ENCODE measurements around the gene SLC6A18.

SLC6A18 gene

DNA sequence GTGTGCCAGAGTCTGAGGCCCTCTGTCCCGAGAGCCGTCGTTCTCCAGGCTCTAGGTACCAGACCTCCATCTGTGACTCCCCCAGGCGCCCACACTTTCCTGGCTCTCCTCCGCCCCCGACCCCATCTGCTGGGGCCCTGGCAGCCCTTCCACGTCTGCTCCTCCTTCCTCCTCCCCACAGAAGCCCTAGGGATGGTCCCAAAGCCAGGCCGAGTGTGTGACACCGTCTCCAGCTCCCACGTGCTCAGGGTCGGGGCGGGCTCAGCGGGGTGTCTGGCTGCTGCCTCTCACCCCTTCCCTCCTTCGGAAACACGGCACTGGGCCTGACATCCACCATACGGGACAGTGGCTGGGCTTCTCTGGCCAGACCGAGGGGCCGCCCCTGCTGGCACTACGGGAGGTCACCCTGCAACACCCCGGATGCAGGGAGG is 44.3 kb upstream of the SLC6A18 start:
- Histone ChIP-seq H3K79me2 (ENCODE audit: control insufficient read depth, low read length) (no peaks in the 10 kb centered on the region), H3K27ac (ENCODE audit: low read depth, low read length) (no peak overlapping the region), H3K9me3 (ENCODE audit: control insufficient read depth, insufficient read depth, low read length) (no peaks in the 10 kb centered on the region), H3K36me3 (ENCODE audit: control insufficient read depth, low read length) (no peaks in the 10 kb centered on the region), H3K4me3 (ENCODE audit: low read length) (no peak overlapping the region), H3K4me1 (ENCODE audit: control insufficient read depth, low read length) (no peaks in the 10 kb centered on the region), H3K4me2 (ENCODE audit: low read length) (no peak overlapping the region), H4K20me1 (ENCODE audit: control insufficient read depth, insufficient read depth, low read depth, low read length) (no peaks in the 10 kb centered on the region), H3K9me2 (replicated peaks; ENCODE audit: control insufficient read depth, low read length) (no peaks in the 10 kb centered on the region), H3F3A (ENCODE audit: control insufficient read depth, insufficient read depth) (no peaks in the 10 kb centered on the region), H3K27me3 (ENCODE audit: control insufficient read depth, low read length) (no peaks in the 10 kb centered on the region)
- TF ChIP-seq, protein P1, sequence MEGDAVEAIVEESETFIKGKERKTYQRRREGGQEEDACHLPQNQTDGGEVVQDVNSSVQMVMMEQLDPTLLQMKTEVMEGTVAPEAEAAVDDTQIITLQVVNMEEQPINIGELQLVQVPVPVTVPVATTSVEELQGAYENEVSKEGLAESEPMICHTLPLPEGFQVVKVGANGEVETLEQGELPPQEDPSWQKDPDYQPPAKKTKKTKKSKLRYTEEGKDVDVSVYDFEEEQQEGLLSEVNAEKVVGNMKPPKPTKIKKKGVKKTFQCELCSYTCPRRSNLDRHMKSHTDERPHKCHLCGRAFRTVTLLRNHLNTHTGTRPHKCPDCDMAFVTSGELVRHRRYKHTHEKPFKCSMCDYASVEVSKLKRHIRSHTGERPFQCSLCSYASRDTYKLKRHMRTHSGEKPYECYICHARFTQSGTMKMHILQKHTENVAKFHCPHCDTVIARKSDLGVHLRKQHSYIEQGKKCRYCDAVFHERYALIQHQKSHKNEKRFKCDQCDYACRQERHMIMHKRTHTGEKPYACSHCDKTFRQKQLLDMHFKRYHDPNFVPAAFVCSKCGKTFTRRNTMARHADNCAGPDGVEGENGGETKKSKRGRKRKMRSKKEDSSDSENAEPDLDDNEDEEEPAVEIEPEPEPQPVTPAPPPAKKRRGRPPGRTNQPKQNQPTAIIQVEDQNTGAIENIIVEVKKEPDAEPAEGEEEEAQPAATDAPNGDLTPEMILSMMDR (IDR thresholded peaks at IDR 0.05; ENCODE audit: low read depth, low read length, poor library complexity, severe bottlenecking) = no peak
- no peak for TF ChIP-seq EZH2phosphoT487 (IDR thresholded peaks at IDR 0.05; ENCODE audit: borderline replicate concordance, low read length)

DNA sequence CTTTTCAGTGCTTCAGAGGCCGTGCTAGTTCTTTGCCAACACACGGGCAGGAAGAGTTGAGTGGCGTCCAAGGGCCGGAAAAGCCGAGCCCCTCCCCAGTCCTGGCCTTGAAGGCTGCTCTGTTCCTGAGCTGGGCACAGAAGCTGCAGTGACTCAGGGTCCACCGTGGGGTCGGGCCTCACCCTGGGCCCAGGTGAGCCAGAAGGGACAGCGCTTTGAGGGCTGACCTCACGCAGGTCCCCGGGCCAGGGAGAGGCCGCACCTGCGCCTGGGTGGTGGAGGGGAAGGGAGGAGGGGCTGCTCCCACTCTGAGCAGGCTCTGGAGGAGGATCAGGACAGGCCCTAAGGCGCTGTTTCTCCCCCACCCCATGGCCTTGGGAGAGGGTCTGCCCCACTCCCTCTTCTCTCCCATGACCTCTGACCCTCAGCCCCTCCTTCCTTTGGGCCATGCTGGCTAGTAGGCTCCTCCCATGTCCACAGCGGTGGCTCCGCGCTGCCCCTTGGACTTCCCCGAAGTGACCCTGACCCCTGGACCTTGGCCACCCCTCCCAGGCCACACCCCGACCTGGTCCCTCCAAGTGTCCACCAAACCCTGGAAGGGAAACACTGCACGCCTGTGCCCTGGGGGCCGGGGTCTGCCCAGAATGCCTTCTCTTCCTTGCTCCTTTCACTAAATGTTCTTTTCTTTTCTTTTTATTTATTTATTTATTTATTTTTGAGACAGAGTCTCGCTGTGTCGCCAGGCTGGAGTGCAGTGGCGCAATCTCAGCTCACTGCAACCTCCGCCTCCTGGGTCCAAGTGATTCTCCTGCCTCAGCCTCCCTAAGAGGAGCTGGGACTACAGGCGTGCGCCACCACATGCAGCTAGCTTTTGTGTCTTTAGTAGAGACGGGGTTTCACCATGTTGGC is 43.5 kb upstream of the SLC6A18 start:
- no peak overlapping the region for H3K27ac ChIP-seq (ENCODE audit: low read depth, low read length)
- H3K4me2 ChIP-seq (ENCODE audit: low read length) = no peak overlapping the region
- no peak overlapping the region for H3K4me3 ChIP-seq (ENCODE audit: low read length)

DNA sequence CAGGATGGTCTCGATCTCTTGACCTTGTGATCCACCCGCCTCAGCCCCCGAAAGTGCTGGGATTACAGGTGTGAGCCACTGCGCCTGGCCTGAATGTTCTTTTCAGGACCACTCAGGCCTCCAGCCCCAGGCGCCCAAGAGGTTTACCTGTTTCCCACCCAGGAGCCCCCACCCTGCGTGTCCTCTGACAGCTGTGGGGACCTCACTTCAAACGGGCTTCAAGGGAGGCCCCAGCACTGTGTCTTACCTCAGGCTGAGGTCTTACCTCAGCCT is 42.9 kb upstream of the SLC6A18 start:
- no peak overlapping the region for H3K4me2 ChIP-seq (ENCODE audit: low read length)
- H3K36me3 ChIP-seq (ENCODE audit: control insufficient read depth, low read length) = no peaks in the 10 kb centered on the region
- no peaks in the 10 kb centered on the region for H3K9me3 ChIP-seq (ENCODE audit: control insufficient read depth, insufficient read depth, low read length)
- no peaks in the 10 kb centered on the region for H3K27me3 ChIP-seq (ENCODE audit: control insufficient read depth, low read length)
- H3K4me3 ChIP-seq (ENCODE audit: low read length) = no peak overlapping the region
- H3F3A ChIP-seq (ENCODE audit: control insufficient read depth, insufficient read depth) = no peaks in the 10 kb centered on the region
- H3K79me2 ChIP-seq (ENCODE audit: control insufficient read depth, low read length) = no peaks in the 10 kb centered on the region
- H3K9me2 ChIP-seq (replicated peaks; ENCODE audit: control insufficient read depth, low read length) = no peaks in the 10 kb centered on the region
- H4K20me1 ChIP-seq (ENCODE audit: control insufficient read depth, insufficient read depth, low read depth, low read length) = no peaks in the 10 kb centered on the region
- H3K27ac ChIP-seq (ENCODE audit: low read depth, low read length) = no peak overlapping the region
- H3K4me1 ChIP-seq (ENCODE audit: control insufficient read depth, low read length) = no peaks in the 10 kb centered on the region
- TF ChIP-seq, protein P1 (IDR thresholded peaks at IDR 0.05; ENCODE audit: low read depth, low read length, poor library complexity, severe bottlenecking) = no peak
- TF ChIP-seq EZH2phosphoT487 (IDR thresholded peaks at IDR 0.05; ENCODE audit: borderline replicate concordance, low read length) = no peak

More for the DNA sequence above, 43.5 kb upstream of the SLC6A18 start:
- Histone ChIP-seq H3K4me1 (ENCODE audit: control insufficient read depth, low read length) (no peaks in the 10 kb centered on the region), H3F3A (ENCODE audit: control insufficient read depth, insufficient read depth) (no peaks in the 10 kb centered on the region), H3K79me2 (ENCODE audit: control insufficient read depth, low read length) (no peaks in the 10 kb centered on the region), H3K9me2 (replicated peaks; ENCODE audit: control insufficient read depth, low read length) (no peaks in the 10 kb centered on the region), H4K20me1 (ENCODE audit: control insufficient read depth, insufficient read depth, low read depth, low read length) (no peaks in the 10 kb centered on the region), H3K27me3 (ENCODE audit: control insufficient read depth, low read length) (no peaks in the 10 kb centered on the region), H3K9me3 (ENCODE audit: control insufficient read depth, insufficient read depth, low read length) (no peaks in the 10 kb centered on the region), H3K36me3 (ENCODE audit: control insufficient read depth, low read length) (no peaks in the 10 kb centered on the region)
- TF ChIP-seq, protein P1 (IDR thresholded peaks at IDR 0.05; ENCODE audit: low read depth, low read length, poor library complexity, severe bottlenecking) = no peak
- no peak for TF ChIP-seq EZH2phosphoT487 (IDR thresholded peaks at IDR 0.05; ENCODE audit: borderline replicate concordance, low read length)
